GM19240 (cell line): Measurements from ENCODE around the gene DHX8.
"Not testable (repeated sequence)": the region's sequence is repeated elsewhere in the genome, so short reads cannot be mapped to it uniquely, and the experiment has no call there.

Source experiments
- DNase-seq: peaks from one replicate; pipeline ENCODE4 v3.0.0; 2011; ENCODE audit warnings: low spot score; ENCODE audit not compliant: insufficient read length

DHX8 gene

GRCh38 chr17:43483674-43484551 lies at the start of gene DHX8:
Gene DHX8, plus strand, starts transcription at chr17:43483975. Its CDS starts 63 bp downstream, at chr17:43484038.
- peak; percentile 85 for DNase-seq

DNA sequence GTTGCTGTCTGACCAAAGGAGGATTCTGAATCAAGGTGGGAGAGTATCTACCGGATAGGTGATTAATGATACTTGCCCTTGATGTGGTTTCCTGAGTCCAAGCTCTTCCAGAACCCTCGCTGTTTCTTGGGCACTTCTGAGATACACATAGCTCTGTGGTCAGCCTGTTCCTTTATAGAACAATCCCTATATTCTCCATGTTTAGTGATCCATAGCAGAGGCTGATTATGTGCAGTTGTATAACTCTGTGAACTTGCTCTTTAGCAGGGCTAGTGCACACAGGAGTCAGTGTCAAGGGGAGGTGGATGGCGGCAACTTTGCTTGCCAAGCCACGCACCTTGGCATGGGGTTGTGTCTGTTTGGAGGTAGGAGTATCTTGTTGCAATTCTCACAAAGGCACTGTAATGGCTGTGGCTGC lies 48.9 kb upstream of the DHX8 start:
- DNase-seq: no peak

DNA sequence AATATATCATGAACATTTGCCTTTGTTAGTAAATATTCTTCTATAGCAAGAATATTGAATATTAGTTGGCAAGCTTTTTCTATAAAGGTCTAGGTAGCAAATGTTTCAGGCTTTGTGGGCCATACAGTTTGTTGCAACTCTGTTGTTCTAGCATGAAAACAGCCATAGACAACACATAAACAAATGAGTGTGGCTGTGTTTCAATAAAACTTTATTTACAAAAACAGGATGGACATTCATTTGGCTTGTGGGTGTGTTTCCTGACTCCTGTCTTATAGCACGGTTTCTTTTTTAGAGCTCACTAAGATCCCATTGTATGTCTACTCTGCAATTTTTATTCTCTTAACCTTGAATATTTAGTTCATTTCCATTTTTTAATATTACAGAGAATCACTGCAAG lies 46.0 kb upstream of the DHX8 start:
- no peak for DNase-seq

- no peak for DNase-seq
Measured at GRCh38 chr17:43438626-43439025, 45.1 kb upstream of the DHX8 start.

- DNase-seq: no peak
Measured at GRCh38 chr17:43439041-43439440, 44.7 kb upstream of the DHX8 start.

- no peak for DNase-seq
Measured at GRCh38 chr17:43442711-43443110, 41.1 kb upstream of the DHX8 start.

- no peak for DNase-seq
Measured at GRCh38 chr17:43443381-43443780, 40.4 kb upstream of the DHX8 start.

DNA sequence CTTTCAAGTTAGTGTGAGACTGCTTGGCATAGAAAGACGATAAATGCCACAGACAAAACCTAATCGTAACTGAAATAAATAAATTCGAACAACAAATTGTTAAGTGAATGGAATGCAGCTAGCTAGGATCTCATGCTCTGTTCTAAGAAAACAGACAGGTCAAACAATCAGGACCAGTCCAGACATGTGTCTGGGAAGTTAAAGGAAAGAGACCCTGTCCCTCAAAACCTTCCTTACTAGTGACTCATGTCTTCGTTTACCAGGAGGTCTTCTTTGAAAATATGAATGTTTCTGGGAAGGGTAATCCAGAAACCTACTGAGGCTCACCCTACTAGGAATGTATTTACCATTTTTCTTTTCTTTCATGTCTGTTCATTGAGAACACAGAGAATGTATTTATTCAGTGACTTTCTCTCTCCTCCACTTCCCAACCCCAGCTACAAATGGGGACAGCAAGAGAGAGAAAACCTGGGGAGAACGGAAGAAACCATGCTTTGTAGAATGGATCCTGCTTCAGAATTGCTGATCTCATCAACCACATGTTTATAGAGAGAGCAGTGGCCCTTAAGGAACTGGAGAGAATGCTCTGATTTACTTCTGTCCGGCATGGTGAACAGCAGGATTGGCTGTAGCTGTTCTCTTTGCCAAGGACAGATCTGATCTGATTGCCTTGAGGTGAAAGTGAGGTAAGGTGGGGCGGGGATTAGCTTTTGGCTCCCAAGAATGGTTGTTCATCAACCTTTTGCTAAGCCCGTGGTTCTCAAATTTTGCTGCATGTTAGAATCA lies 39.4 kb upstream of the DHX8 start:
- DNase-seq: no peak

GRCh38 chr17:43445009-43445589 lies 38.7 kb upstream of the DHX8 start:
- DNase-seq: no peak

DNA sequence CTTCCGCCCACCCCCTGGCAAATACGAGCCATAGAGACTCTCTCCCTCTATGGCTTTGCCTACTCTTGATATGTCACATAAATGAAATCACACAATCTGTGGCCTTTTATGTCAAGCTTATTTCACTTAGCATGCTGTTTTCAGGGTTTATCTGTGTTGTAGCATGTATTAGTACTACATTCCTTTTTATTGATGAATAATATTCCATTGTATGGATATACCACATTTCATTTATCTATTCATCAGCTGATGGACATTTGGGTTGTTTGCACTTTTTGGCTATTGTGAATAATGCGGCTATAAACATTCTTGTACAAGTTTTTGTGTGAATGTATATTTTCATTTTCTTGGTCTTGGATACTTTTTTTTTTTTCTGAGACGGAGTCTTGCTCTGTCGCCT lies 37.0 kb upstream of the DHX8 start:
- no peak for DNase-seq

GRCh38 chr17:43448720-43449469 lies 34.9 kb upstream of the DHX8 start:
- no peak for DNase-seq

DNA sequence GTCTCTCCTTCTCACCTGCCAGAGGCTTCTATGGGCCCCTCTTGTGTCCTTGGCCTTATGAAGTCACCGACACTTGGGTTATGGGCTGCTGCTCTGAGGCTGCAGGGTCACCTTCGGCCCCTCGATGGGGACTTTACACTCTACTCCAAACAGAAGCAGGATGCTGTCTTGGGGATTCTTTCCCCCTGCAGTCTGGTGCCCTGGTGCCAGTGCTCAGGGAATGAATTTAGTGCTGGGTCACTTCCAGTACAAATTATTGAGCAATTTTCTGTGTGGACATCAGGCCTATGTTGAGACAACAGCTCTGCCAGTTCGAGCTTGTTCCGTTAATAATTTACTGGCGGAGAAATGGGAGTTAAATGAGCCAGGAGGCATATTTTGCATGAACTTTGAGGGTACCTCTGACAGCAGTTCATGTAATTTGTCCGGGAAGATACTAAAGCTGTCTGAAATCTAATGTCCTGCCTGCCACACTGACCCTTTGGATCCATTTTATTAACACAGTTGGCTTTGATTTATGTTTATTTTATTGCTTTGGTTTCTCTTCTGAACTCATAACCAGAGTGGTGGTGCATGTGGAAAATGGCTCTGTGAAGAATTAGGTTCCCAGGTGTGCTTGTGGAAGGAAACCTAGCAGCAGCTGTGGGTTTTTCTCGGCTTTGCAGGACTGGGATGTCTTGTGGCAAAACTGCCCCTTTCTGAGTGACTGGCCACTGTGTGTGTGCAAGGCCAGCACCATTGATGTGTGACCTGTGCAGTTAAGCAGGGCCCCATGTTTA lies 34.1 kb upstream of the DHX8 start:
- no peak for DNase-seq

- not testable (repeated sequence) for DNase-seq
Measured at GRCh38 chr17:43450791-43451190, 33.0 kb upstream of the DHX8 start.

DNA sequence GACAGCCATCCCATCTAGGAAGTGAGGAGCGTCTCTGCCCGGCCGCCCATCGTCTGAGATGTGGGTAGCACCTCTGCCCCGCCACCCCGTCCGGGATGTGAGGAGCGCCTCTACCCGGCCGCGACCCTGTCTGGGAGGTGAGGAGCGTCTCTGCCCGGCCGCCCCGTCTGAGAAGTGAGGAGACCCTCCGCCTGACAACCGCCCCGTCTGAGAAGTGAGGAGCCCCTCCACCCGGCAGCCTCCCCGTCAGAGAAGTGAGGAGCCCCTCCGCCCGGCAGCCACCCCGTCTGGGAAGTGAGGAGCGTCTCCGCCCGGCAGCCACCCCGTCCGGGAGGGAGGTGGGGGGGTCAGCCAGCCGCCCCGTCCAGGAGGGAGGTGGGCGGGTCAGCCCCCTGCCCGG lies 32.0 kb upstream of the DHX8 start:
- not testable (repeated sequence) for DNase-seq

DNA sequence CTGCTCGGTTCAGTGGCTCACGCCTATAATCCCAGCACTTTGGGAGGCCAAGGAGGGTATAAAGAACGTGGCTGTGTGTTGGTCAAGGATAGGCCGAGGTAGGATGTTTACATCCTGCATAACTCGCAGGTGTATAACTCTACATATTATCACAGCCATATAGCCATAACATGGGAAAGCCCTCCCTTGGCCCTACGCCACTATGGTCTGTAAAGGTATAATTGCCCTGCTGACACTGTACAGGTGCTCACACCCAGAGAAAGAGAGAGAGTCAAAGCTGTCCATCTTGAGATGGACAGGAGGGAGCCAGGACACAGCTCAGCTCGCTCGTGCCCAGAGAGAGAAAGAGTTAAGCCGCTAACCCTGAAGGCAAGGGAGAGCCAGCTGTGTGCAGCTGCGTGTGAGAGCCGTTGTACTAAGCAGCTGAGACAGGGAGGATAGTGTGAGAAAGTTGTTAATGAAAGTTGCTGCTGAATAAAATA lies 30.4 kb upstream of the DHX8 start:
- DNase-seq: no peak

DNA sequence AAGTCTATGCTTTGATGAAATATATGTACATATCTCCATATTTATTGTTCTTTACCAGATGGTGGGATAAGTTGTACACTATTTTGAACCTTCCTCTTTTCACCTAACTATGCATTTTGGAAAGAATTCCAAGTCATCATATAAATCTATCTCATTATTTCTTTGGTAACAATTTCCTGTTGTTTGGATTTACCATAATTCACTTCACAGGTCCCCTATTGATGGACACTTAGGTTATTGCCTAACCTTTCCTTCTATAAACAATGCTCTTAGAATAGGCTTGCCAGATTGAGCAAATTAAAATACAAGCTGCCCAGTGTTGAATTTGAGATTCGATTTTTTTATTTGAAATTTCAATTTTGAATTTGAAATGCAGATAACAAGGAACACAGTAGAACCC lies 28.9 kb upstream of the DHX8 start:
- no peak for DNase-seq

DNA sequence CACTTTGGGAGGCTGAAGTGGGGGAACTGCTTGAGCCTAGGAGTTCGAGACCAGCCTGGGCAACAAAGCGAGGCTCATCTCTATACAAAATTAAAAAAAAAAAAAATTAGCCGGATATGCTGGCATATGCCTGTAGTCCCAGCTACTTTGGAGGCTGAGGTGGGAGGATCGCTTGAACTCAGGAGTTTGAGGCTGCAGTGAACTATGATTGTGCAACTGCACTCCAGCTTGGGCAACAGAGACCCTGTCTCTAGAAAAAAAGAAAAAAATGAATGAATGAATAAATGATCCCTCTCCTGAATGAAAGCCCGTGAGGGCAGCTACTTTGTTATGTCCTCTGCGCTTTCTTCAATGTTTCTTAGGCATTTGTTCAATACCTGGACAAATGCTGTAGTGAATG lies 27.7 kb upstream of the DHX8 start:
- no peak for DNase-seq

DNA sequence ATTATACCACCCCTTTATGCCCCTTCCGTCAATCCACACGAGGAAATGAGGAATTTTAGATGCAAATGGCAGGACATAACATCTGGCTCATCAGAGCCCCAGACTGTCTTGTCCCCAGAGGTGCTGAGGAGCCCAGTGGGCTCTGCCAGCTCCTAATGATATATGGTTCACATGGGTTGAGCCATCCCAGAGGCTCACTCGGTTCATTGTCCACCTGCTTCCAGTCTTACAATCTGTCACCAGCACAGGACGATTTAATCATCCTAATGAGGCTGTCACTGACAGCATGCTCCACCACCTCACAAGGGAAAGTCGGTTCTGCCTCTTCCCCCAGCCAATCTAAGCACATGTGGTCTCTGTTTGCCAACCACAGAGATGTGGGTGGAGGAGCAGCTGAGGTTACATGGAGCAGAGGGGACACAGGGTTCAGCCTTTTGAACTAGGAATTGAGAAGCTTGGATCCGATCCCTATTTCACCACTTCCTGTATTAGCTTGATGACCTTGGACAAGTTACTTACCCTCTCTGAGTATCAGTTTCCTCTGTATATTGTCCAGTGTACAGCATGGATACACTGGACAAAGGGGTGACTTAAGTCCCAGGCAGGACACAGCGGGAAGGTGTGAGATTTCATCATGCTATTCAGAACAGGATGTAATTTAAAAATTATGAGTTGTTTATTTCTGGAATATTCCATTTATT lies 27.0 kb upstream of the DHX8 start:
- no peak for DNase-seq

DNA sequence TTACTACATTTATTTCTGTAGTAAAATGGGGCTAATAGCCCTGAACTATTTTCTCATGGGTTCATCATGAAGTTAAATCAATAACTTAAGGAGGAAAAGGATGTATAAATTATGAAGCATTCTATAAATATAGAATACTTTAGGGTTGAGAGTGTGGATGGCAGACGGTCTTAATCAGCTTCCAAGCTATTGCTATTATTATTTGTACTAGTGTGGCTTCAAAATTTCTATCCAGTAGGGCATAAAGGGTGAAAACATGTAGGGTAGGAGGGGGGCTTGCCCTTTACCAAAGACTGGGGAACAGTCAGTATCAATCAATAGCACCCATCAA lies 26.4 kb upstream of the DHX8 start:
- no peak for DNase-seq

GRCh38 chr17:43459878-43460277 lies 23.9 kb upstream of the DHX8 start:
- DNase-seq: not testable (repeated sequence)
